RPMI7951 (cell line): ENCODE data around the gene DPH6. TPM values are rescaled to one million over a fixed set of nuclear protein-coding genes. Genes with fewer than 3 reads are reported as not detected.
"Not testable (repeated sequence)": the region's sequence is repeated elsewhere in the genome, so short reads cannot be mapped to it uniquely, and the experiment has no call there.

Experiments
- DNase-seq: peaks from one replicate; pipeline ENCODE4 v3.0.0-alpha.2; 2012; ENCODE audit warnings: low read depth
- total RNA-seq: library from RNA; depleted of rRNA; stranded (reverse); fragments of >200 nt; shearing (Covaris generic); gene quantifications from 2 replicates; pipeline ENCODE4 v1.2.3, GENCODE V29; 2014

Gene DPH6
- total RNA-seq, 1 experiment from 2014 or later: 30.8 TPM

DNA sequence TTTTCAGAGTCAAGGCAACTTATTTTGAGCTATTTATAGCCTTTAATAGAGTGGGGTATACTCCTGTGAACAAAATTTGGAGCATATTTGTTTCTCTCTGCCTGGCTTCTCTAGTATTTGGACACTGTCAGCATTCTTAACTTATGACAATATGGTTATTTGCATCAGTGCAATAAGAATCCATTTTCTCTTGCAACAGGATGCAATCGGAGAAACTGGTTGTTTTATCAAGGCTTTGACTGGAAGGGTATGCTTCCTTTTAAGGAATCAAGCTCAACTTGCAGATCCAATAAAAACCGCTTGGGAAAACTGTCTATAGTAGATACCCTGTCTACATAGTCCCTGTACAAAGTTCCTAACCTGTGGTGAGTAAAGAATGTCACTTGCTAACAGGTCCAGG is 106.7 kb downstream of the DPH6 start:
- DNase-seq: peak; percentile 19

DNA sequence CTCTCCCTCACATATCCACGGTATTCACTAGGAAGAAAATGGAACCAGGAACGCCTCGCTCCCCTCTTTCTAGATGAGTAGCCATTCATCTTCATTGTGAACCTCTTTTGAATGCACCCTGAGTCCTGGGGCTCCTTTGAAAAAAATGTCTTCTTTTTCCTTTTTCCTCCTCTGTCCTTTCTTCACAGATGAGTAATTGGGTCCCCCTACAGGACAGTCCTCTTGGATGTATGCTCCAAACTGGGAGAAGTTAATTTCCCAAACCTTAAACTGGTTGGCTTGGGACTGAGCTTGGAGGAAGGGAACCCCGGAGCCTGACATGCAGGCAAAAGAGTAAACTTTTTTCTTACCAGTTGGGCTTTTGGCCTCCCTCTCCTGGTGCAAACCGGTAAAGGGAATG is 108.8 kb downstream of the DPH6 start:
- peak; percentile 36 for DNase-seq

DNA sequence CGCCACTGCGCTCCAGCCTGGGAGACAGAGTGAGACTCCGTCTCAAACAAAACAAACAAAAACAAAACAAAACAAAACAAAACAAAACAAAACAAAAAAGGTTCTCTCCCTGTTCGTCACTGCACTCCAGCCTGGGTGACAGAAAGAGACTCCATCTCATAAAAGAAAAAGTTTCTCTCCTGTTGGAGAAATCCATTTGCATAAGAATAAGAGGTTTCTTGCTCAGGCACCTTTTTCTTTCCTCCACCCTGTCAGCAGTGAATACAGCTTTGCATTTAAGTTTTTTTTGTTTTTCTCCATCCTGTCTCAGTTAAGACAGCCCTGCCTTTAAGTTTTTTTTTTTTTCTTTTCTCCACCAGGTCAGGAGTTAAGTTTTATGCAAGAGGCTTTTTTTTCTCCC is 109.5 kb downstream of the DPH6 start:
- DNase-seq: no peak

DNA sequence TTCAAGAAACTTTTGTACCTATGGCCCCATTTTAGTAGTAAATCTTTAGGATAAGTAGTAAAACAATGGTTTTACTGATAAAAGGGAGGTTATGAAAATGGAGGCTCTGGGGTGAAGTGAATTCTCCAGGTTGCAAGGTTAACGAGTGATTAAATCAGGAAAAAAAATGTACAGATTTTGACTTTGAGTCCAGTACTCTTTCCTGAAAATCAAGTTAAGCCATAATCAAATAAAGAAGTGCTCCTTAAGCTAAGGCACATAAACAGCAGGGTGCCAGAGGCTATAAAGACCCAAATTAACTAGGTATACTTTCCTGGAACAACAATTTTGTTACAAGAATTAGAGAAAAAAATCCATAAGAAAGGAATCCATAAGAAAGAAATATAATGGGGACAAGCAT is 114.7 kb downstream of the DPH6 start:
- no peak for DNase-seq

DNA sequence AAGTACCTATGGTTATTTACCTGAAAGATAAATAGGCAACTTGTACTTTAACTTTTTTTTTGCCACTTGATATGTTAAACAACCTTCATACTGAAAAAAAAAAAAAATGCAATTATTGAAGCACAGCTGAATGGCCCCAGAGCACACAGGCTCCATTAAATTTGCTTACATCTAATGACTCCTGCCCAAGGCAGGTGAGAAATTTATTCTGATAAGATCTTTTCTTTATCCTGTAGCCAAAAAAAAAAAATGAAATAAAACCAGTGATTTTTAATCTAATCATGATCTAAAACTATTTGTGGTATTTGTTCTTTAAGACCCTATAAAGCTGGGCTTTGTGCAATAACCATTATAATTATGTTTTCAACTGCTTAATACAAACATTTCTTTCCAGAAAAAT is 115.7 kb downstream of the DPH6 start:
- no peak for DNase-seq

DNA sequence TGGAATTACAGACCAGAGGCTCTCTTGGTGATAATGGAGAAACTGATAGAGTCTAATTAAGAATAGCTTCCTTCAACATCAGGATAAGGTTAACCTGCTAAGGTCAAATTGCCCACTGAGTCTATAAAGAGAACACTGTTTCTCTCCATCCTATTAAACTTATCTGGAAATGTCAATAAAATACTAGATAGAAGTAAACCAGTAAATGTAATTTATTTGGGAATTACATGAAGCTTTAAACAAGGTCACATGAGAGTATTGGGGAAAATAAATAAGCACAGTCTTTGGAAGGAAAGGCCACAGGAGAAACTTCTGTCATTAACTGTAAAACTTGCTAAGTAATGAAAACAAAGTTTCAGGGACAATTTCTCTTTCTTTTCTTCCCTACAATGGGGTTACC is 118.5 kb downstream of the DPH6 start:
- DNase-seq: no peak

DNA sequence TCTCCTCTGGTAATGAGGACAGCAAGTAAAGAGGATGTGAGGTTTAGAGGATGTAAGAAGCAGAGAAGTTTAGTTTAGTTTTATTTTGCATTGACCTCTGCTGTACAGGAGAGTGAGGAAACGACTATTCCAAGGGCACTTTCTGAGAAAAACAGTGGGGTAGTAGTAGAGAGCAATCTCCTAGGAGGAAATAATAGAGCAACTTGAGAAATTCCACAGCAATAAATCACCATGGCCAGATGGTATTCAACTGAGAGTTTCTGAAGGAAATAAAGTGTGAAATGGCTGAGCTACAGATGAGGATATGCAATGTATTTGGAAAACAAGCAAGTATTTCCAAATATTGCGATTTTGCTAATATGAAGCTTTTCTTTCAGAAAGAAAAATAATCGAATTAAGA is 118.9 kb downstream of the DPH6 start:
- peak; percentile 71 for DNase-seq

DNA sequence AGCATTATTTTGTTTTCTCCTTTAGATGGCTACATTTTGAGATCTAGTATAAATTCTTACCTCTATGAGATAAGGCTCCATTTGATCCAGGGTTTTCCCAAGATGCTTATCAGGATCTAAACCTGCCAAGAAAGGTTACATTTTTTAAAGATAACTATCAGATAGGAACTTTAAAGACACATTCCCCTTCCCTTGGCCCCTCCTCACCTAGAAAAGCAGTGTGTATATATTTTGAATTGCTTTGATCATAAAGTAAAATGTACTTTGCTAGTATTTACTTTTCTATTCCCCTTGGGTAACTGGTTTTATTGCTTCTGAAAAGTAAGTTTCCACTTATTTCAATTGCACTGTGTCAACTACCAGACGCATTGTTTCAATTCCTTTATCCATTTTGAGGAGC is 135.2 kb downstream of the DPH6 start:
- no peak for DNase-seq

DNA sequence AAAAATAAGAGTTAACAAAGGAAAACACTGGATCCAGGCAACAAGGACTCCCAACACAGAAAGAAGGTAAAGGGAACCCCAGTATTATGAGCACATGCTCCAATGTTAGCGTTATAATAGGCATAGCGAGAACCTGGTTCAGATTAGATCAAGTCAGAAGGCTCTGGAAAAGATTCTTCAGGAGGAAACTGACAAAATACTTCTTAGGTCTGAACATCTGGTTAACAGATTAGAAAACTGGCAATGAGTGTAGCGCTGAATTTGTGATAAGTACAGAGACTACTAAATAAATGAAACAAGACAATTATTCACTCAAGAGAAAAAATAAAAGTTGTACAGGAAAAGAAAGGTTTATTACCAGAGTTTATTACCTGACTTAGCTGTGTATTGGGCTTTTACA is 146.1 kb downstream of the DPH6 start:
- no peak for DNase-seq

DNA sequence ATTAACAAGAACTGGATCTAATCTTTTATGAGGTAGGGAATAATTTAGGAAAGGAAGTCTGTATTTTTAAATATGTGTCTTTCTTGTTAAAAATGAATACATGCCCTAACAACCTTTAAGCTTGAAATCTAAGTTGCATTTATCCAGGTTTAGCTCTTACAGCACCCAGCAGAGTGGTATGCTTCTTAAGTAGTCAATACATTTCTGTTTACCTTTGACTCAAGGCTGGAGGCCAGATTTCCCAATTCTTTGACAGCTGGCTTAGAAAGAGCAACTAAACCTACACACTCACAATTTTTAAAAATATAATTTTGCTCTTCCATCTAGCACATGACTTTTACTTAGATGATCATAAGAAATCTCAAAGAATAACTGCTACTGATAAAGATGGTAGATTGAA is 148.9 kb downstream of the DPH6 start:
- no peak for DNase-seq

DNA sequence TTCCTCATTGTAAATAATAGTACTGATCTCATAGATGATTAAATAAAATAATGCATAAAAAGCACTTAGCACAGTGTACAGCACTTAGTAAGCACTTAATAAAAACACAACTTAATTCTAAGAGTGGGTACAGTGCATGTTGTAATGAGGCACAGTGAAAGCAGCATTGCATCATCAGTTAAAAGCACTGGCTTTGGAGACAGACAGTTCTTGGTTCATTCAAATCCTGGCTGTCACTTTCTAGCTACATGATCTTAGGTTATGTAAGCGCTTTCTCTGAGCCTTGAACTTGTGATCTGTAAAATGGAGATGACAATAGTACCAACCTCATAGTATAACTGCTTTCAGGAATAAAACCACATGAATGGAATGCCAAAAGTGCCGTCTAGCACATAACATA is 151.5 kb downstream of the DPH6 start:
- no peak for DNase-seq

DNA sequence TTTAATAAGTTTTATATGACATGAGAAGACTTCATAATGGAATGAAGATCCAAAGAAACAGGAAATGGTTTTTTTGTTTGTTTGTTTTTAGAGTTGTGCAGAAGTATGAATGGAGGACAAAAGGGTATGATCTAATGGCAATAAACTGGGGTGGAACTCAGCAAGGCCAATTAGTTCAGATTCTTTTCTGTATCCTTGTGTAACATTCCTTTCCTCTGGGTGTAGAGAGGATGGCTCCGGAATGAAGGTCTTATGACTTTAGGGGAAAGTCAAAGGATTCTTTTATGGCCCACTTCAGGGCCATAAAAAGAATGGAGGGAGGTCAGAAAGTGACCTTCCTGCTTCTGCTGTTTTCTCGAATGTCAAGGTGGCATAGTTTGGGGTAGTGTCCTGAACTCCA is 152.6 kb downstream of the DPH6 start:
- no peak for DNase-seq

DNA sequence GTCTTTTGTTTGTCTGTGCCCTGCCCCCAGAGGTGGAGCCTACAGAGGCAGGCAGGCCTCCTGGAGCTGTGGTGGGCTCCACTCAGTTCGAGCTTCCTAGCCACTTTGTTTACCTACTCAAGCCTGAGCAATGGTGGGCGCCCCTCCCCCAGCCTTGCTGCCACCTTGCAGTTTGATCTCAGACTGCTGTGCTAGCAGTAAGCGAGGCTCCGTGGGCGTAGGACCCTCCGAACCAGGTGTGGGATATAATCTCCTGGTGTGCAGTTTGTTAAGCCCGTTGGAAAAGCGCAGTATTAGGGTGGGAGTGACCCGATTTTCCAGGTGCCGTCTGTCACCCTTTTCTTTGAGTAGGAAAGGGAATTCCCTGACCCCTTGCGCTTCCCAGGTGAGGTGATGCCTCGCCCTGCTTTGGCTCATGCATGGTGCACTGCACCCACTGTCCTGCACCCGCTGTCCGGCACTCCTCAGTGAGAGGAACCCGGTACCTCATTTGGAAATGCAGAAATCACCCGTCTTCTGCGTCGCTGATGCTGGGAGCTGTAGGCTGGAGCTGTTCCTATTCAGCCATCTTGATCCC is 154.5 kb downstream of the DPH6 start:
- not testable (repeated sequence) for DNase-seq

DNA sequence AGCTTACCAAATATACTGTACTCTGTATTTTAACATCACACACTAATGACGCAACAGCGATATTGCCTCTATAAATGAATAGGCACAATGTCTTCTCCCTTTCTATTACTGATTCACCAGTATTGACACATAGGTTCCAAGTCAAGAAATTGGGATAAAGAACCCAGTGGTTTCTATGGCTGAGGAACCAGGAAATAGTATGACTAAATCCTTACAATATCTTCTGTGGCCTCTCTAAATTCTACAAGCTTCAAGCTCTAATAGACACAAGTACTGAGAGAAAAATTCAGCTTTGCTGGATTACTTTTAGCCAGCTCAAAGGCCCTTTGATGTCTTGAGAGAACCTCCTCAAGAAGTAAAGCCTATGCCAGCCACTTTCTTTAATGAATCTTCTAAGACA is 162.5 kb downstream of the DPH6 start:
- no peak for DNase-seq

DNA sequence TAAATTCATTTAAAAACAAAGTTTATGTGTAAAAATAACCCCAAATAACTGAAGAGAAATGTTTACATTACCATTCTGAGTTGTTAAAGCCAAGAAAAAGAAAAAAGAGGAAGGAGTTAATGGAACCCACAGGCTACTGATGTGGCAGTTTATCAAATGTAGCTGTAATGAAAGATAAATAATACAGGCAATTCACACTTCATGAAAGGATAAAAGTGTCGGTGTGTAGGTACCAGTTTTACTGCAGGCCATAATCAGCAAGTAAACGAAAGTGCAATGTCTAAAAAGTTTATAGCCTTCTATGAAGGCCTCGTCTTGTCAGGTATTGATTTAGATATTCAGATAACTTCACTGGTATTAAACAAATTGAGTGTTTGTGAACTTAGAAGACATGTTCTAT is 164.6 kb downstream of the DPH6 start:
- DNase-seq: no peak

DNA sequence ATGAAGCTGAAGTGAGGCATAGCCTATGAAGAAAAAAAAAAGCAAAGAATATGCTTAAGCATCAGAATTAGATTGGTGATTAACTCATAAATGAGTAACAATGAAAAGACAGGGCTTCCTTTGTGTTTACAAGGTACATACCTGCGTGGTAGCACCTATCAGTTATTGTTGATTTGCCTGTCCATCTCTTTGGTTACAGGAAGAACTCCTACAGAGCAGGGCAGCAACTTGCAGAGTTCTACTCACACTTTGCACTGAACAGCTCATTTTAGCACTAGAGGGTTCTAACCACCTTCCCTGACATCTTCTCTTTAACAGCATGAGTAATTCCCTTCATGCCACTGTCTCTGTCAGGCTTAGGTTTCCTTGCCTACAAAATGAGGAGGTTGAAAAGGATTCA is 166.0 kb downstream of the DPH6 start:
- no peak for DNase-seq

DNA sequence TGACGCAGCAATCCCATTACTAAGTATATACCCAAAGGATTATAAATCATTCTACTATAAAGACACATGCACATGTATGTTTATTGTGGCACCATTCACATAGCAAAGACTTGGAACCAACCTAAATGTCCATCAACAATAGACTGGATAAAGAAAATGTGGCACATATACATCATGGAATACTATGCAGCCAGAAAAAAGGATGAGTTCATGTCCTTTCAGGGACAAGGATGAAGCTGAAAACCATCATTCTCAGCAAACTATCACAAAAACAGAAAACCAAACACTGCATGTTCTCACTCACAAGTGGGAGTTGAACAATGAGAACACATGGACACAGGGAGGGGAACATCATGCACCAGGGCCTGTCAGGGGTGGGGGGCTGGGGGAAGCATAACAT is 167.5 kb downstream of the DPH6 start:
- not testable (repeated sequence) for DNase-seq

DNA sequence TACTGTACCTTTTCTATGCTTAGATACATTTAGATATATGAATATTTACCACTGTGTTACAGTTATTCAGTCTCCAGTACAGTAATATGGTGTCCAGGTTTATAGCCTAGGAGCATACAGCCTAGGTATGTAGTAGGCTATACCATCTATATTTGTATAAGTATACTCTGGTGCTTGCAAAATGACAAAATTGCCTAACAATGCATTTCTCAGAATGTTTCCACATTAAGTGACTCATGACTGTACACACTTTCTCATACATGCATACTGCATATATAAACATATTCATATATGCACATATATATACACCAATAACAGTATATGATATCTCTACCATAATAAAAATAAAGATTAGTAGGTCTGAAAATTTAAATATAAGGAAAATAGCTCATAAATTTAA is 169.3 kb downstream of the DPH6 start:
- DNase-seq: no peak

DNA sequence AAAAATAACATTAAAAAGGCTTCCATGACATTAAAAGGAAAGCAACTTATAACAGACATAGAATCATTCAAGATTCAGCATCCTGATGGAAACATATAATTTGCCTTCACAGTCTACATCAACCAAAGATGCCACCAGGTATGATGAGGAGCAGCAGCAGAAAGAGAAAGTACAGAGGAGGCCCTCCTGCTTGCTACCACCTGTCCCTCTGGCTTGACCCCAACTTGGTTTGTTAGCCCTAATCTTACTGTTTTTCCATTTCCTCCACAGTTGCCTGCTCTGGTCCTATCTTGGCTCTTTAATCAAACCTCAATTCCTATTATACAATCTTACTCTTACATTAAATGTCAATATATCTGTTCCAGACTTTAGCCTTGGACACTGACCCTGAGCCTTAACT is 171.3 kb downstream of the DPH6 start:
- no peak for DNase-seq

DNA sequence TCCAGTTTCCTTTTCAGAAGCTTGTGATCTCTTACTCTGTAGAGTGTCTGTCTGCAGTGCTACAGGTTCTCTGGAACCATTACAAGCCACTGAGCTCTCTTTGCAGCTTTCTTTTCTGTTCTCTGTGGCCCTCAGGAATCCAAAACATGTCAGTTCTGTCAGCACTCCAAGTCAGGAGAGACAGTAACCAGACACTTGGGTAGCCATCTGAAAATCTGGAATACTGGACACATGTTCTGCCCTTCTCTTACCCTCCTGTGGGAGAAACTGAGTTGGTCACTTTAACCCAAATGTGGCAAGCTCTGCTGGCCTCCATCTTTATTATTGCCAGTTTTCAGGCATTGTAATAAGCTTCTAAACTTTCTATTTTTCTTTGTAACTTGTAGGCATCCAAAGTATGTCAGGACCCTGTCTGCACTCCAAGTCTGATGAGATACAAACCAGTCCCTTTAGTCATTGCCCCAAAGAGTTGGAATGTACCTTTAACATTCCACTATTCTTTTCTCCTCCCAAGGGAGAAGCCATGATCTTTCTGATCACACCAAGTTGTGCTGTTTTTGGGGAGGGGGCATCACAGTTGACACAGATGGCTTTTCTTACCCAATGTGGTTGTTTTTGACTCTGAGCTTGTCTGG is 183.7 kb downstream of the DPH6 start:
- no peak for DNase-seq

DNA sequence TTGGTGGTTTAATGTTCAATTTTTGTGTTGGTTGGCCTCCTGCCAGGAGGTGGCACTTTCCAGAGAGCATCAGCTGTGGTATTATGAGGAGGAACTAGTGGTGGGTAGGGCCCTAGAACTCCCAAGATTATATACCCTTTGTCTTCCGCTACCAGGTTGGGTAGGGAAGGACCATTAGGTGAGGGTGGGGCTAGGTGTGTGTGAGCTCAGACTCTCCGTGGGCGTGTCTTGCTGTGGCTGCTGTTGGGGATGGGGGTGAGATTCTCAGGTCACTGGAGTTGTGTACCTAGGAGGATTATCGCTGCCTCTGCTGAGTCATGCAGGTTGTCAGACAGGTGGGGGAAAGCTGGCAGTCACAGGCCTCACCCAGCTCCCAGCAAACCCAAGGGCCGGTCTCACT is 187.1 kb downstream of the DPH6 start:
- no peak for DNase-seq

DNA sequence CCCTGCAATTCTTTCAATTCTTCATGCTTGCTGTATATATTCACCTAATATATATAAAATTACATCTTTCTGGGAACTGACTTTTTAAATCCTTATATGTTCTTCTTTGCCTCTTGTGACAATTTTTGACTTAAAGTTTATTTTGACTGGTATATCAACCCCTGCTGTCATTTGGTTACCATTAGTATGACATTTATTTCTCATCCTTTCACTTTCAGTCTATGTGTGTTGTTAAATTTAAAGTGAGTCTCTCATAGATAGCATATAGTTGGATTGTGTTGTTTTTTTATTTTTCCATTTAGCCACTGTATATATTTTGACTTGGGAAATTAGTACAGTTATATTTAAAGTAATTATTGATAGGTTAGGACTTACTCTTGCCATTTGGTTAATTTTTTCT is 194.9 kb downstream of the DPH6 start:
- no peak for DNase-seq

DNA sequence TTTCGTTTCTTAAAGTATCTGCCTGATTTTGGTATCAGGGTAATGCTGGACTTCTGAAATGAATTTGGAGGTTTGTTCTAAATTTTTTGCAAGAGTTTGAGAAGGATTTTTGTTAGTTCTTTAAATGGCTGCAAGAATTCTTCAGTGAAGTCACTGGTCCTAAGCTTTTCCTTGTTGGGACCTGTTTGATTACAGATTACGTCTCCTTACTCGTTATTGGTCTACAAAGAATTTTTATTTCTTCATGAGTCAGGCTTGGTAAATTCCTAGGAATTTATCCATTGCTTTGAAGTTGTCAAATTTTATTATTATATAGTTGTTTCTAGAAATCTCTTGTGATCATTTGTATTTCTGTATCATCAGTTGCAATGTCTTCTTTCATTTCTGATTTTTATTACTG is 196.0 kb downstream of the DPH6 start:
- no peak for DNase-seq

DNA sequence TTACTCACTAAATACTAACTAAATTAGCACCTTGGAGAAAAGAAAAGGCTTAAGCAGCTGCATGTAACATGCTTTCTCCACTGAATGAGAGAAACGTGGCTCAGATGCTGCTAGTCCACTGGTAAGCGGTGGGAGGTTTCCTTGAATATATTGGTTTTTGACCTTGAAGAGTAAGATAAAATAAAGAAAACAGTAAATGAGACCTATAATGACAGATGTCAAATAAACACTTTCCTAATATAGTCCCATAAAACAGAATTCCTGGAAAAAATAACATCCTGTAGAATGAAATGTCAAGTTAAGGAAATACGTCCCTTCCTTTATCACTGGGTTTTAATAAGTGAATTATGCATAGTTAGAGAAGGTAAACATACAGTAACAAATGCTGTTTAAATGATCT is 215.0 kb downstream of the DPH6 start:
- no peak for DNase-seq
